AG04450 (cell line): Measurements from ENCODE around the gene DNAH8. TPM values are rescaled to one million over a fixed set of nuclear protein-coding genes. Genes with fewer than 3 reads are reported as not detected.

Experiments used
- CTCF ChIA-PET: fragments of 300-600, 350-600 bp; formaldehyde crosslinking; extraction: SDS; loops from one replicate; lab custom pipeline; 2022; ENCODE audit warnings: antibody characterized with exemption, inconsistent platforms; lab: Charles Lee
- POLR2A ChIA-PET: fragments of 350-600 bp; formaldehyde crosslinking; extraction: SDS; loops from one replicate; lab custom pipeline; 2021; ENCODE audit warnings: antibody characterized with exemption, inconsistent platforms; lab: Yijun Ruan, JAX
- DNase-seq: peaks from one replicate; pipeline ENCODE4 v3.0.0-alpha.2; 2011; ENCODE audit warnings: low read depth, low spot score
- H3K27ac ChIP-seq: one replicate; pipeline ENCODE4 v1.5.1; 2012; ENCODE audit warnings: low read depth, low read length, control low read depth
- H3K27me3 ChIP-seq: one replicate; pipeline ENCODE4 v1.6.0; 2012; ENCODE audit warnings: low read length; ENCODE audit not compliant: control insufficient read depth, insufficient read depth
- H3K4me3 ChIP-seq: 2 replicates; pipeline ENCODE4 v1.5.1; 2011; ENCODE audit warnings: mild to moderate bottlenecking, low read depth, low read length, control low read depth
- H3K9me3 ChIP-seq: 2 replicates; pipeline ENCODE4 v1.5.1; 2012; ENCODE audit warnings: low read length; ENCODE audit not compliant: control insufficient read depth, insufficient read depth
- polyA plus RNA-seq: library from polyadenylated mRNA; depleted of rRNA; stranded (reverse); fragments of >200 nt; gene quantifications from 2 replicates; pipeline ENCODE4 v1.2.3, GENCODE V29; 2011
- TF ChIP-seq, protein P1 (sequence below): IDR thresholded peaks from 2 replicates; pipeline ENCODE4 v1.5.1; 2011; ENCODE audit warnings: low read depth, low read length, control low read depth, inconsistent platforms

DNAH8 gene
- polyA plus RNA-seq, 1 experiment: not detected

DNA sequence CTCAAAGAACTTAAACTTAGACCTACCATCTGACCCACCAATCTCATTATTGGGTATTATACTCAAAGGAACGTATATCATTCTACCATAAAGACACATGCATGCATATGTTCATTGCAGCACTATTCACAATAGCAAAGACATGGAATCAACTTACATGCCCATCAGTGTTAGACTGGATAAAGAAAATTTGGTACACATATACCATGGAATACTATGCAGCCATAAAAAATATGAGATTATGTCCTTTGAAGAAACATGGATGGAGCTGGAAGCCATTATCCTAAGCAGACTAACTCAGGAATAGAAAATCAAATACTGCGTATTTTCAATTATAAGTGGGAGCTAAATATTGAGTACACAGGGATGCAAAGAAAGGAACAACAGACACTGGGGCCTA lies 167.0 kb downstream of the DNAH8 start:
- TF ChIP-seq, protein P1, sequence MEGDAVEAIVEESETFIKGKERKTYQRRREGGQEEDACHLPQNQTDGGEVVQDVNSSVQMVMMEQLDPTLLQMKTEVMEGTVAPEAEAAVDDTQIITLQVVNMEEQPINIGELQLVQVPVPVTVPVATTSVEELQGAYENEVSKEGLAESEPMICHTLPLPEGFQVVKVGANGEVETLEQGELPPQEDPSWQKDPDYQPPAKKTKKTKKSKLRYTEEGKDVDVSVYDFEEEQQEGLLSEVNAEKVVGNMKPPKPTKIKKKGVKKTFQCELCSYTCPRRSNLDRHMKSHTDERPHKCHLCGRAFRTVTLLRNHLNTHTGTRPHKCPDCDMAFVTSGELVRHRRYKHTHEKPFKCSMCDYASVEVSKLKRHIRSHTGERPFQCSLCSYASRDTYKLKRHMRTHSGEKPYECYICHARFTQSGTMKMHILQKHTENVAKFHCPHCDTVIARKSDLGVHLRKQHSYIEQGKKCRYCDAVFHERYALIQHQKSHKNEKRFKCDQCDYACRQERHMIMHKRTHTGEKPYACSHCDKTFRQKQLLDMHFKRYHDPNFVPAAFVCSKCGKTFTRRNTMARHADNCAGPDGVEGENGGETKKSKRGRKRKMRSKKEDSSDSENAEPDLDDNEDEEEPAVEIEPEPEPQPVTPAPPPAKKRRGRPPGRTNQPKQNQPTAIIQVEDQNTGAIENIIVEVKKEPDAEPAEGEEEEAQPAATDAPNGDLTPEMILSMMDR: no peak
- Histone ChIP-seq H3K27me3 (no peaks in the 10 kb centered on the region), H3K4me3 (no peak overlapping the region), H3K9me3 (no peaks in the 10 kb centered on the region), H3K27ac (no peak overlapping the region)
- CTCF ChIA-PET: interaction anchor here (0.6 to 2.4 kb wide), 3 partner anchors 9 to 41 kb away, joined by 3 to 12 read pairs (median 3); no protein-coding TSS in a partner anchor
- POLR2A ChIA-PET: no interaction called here
- no peak for DNase-seq

DNA sequence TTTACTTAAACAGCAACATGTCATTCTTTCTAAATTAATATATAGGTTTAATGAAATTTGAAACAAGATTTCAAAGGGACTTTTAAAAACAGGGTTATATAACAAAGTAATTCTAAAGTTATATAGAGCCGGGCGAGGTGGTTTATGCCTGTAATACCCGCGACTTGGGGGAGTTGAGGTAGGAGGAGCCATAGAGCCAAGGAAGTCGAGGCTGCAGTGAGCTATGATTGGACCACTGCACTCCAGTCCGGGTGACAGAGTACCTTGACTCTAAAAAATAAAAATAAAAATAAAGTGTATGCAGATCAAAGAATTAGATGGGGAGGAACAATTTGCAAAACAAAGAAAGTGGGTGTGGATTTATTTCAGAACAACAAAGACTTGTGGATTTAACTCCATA lies 182.4 kb downstream of the DNAH8 start:
- no peak overlapping the region for H3K27ac ChIP-seq
- POLR2A ChIA-PET: no interaction called here
- CTCF ChIA-PET: interaction anchor here (4.2 kb wide), 1 partner anchor 26 kb away, joined by 11 read pairs; no protein-coding TSS in a partner anchor
- no peak for DNase-seq
- H3K9me3 ChIP-seq: no peaks in the 10 kb centered on the region
- H3K4me3 ChIP-seq: no peak overlapping the region
- TF ChIP-seq, protein P1: no peak
- H3K27me3 ChIP-seq: no peaks in the 10 kb centered on the region

DNA sequence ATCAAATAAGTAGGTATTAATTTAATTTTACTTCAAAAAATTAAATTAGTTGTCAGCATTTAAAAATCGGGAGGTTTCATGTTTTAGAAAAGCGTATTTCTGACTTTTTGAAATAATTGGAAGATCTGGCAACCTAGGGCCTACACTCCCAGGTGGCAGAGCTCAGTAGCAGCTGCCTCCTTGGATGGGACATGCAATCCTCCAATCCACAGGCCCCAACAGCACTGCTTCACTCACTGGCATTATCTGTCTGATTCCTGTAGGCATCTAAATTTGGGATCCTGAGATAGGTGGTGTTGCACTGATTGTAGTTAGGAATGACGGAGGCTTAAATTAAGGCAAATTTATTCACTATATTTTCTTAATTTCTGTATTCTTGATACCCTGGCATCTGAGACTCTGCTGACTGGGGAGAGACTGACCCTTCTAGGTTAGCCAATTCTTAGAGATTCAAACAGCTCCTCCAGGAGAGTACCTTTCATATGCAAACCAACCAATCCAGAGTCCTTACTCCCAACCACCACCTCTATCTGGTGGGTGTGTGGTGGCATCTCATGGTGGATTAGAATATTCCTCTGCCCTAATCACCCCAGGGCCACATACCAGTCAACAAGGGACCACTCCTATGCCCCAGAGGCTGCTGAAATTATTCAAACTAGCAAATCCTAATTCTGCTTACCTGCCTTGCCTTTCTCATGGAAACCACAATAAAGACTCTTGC lies 186.9 kb downstream of the DNAH8 start:
- CTCF ChIA-PET: no interaction called here

DNA sequence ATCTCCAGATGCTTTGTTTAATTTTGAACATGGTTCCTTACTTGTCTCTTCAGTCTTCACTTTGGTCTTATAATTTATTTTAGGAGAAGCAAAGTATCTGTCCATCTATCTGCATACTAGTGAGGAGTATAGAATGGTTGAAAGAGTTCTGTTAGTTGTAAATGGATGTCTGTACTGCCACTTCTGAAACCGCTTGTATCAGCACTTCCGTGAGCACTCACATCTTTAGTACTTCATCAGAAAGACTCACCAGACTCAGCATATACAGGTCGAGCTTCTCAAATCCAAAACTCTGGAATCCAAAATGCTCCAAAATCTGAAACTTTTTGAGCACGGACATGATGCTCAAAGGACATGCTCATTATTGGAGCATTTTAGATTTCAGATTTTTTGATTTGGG lies 191.5 kb downstream of the DNAH8 start:
- no peak for DNase-seq
- Histone ChIP-seq H3K4me3 (no peak overlapping the region), H3K9me3 (no peaks in the 10 kb centered on the region), H3K27me3 (no peaks in the 10 kb centered on the region), H3K27ac (no peak overlapping the region)
- ChIA-PET CTCF (no interaction called here), POLR2A (no interaction called here)
- TF ChIP-seq, protein P1: no peak

More for the DNA sequence above, 186.9 kb downstream of the DNAH8 start:
- no peaks in the 10 kb centered on the region for H3K9me3 ChIP-seq
- DNase-seq: no peak
- no peaks in the 10 kb centered on the region for H3K27me3 ChIP-seq
- TF ChIP-seq, protein P1: no peak
- H3K4me3 ChIP-seq: no peak overlapping the region
- POLR2A ChIA-PET: no interaction called here
- H3K27ac ChIP-seq: no peak overlapping the region

DNA sequence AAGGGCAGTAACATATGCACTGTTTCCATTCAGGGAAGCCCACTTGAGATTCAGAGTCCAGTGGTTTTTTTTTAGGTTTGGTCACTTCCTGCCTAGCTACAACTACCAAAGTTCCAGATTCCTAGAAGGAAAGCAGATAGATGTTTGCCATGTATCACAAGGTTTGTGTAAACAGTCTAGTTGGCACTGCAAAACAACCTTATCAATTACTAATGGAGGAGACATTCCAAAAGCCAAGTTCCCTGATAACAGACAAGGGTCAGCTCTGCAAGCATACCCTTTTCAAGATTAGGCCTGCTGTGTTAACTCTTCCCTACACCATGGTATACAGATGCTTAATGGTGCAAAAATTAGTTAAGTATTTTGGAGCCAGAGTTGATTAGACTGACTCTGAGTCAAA lies 192.2 kb downstream of the DNAH8 start:
- H3K9me3 ChIP-seq: no peaks in the 10 kb centered on the region
- CTCF ChIA-PET: no interaction called here

More for the DNA sequence above, 192.2 kb downstream of the DNAH8 start:
- Histone ChIP-seq H3K4me3 (no peak overlapping the region), H3K27me3 (no peaks in the 10 kb centered on the region), H3K27ac (no peak overlapping the region)
- POLR2A ChIA-PET: no interaction called here
- TF ChIP-seq, protein P1: no peak
- DNase-seq: no peak
